ENCODE results near the gene RASA1.
A peak's percentile ranks its signal among the peaks of the same experiment; 100 is the strongest.

The RASA1 gene

DNA sequence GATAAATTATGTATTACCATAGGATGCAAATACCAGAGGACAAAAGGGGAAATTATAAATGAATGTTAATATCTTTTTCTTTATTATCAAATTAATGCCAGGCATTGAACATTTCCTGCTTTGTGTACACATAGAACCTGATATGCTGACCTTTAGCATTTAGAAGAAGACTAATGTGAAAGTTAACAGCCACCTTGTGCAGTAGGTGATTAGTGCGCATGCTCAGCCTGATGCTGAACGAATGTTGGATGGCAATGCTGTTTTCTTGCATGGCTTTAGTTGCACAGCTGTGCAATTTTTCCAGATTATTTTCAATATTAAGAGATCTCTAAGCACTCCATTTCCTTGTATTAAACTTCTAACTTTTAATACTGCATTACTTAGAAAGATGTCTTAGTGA, 99.6 kb downstream of the RASA1 start:
- DNase-seq = no peak

- no peak for DNase-seq
These were observed 100.9 kb downstream of the RASA1 start for GRCh38 chr5:87368601-87369000.

GRCh38 chr5:87369431-87369830, 101.7 kb downstream of the RASA1 start:
- no peak for DNase-seq

GRCh38 chr5:87372705-87373104, 105.0 kb downstream of the RASA1 start:
- no peak for DNase-seq

GRCh38 chr5:87382224-87382623, 114.5 kb downstream of the RASA1 start:
- DNase-seq = no peak

- no peak for DNase-seq
These were observed 115.5 kb downstream of the RASA1 start for GRCh38 chr5:87383216-87383615.

DNA sequence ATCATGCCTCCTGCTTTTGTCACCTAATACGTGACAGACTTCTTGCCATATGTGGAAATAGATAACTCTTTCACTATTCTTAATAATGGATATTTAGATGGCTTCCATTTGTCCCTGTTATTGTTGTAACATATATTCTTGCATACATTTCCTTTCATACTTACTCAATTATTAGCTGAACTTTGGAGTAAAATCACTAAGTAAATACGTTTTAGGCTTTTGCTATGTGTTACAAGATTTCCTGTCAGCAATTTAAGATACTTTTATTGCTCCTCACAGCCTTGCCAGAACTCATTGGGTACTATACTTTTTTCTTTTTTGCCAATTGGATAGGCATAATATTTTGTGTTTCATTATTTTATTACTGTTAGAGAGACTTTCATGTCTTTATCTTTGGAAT, 118.1 kb downstream of the RASA1 start:
- DNase-seq = no peak

DNA sequence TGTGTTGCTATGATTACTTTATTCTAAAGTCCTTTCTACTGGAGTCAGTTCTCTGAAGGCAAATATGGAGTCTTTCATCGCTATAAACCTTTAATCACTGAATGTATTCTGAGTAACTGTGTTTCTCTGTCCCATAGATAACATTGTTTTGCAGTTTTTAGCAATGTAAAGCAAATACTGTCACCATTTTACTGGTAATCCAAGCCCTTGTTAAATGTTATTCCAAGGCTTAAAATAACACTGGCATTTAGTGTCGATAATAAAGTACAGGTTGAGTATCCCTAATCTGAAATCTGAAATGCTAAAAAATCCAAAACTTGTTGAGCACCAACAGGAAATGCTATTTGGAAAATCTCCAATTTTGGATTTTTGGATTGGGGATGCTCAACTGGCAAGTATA, 120.4 kb downstream of the RASA1 start:
- no peak for DNase-seq

DNA sequence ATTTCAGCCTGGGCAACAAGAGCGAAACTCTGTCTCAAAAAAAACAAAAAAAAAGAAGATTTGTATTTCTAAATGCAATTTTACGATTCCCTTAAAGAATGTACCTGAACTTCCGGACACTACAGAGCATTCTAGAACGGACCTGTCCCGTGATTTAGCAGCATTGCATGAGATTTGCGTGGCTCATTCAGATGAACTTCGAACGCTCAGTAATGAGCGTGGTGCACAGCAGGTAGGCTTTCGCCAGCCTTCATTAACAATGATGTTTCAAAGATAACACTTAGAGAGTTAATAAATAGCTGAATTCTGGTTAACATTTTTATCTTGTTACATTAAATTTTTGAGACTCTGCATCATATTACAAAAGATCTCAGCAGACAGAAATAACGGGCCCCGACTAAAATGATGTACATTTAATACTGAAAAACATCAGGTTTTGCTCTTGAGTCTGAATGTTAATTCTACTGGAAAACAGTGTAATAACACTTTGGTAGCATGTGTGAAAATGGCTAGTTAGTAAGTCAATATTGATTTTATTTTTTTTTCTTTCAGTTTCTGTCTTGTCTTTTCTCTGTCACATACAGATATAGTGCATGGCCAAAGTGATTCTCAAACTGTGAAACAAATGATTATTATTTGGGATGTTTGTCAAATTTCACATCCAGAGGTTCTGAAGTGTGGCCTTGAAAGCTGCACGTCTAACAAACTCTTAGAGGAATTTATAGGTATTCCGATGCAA, 121.8 kb downstream of the RASA1 start:
- DNase-seq = no peak

- DNase-seq = no peak
These were observed 122.4 kb downstream of the RASA1 start for GRCh38 chr5:87390075-87390474.

- DNase-seq = no peak
These were observed 123.0 kb downstream of the RASA1 start for GRCh38 chr5:87390576-87391199.

DNA sequence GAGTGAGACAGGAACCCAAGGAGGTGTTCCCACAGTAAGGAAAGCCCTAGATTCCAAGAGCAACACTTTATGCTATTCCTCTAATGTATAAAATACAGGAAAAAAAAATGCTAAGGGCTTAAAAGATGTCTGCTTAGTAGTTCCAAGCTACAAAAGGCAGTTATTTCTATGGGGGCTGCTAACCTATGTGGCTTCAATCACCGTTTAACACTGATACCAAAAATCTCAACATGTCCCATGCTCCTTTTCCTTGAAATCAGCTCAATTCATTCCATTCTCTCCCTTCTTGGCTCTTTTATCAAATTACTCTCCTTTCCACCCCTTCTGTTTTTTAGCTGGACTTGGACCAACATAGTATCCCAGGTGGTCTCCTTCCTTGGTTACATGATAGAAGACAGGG, 124.5 kb downstream of the RASA1 start:
- no peak for DNase-seq

- no peak for DNase-seq
These were observed 125.1 kb downstream of the RASA1 start for GRCh38 chr5:87392801-87393200.

DNA sequence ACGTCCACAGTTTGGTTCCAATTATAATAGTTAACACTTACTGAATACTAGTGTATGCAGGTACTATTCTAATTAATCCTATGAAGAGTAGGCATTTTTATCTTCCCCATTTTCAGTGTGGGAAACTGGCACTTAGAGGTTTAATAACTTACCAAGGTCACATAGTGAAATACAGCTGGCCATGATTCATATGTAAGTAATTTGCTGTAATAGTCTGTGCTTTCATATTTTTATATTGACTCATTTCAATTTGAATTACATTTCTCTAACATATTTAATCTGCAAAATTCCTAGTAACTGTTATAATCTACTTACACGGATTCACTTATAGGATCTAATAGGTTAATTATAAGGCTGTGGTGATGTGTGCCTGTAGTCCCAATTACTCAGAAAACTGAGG, 125.6 kb downstream of the RASA1 start:
- no peak for DNase-seq

GRCh38 chr5:87394411-87395165, 126.9 kb downstream of the RASA1 start:
- no peak for DNase-seq

GRCh38 chr5:87398981-87399614, 131.4 kb downstream of the RASA1 start:
- no peak for DNase-seq

DNA sequence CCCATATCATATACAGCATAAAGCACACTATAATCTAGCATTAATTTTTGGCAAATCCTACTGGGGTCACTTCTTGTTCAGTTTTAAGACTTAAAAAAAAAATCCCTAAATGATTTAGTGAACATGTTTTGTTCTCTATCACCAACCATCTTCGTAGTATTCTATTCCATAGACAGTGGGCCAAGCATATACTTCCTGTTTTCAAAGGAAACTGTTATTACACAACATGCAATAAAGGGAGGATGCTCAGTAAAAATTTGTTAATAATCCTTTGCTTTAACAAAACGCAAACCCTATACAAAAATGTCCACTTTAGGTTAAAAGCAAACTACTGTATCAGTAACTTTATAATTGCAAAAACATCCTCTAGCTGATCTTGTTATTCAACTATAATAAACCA, 132.0 kb downstream of the RASA1 start:
- no peak for DNase-seq

- DNase-seq = peak; percentile 20
These were observed 132.7 kb downstream of the RASA1 start for GRCh38 chr5:87400305-87400899.

- DNase-seq = no peak
These were observed 133.9 kb downstream of the RASA1 start for GRCh38 chr5:87401626-87402025.

GRCh38 chr5:87403409-87403808, 135.7 kb downstream of the RASA1 start:
- DNase-seq = no peak

GRCh38 chr5:87403899-87404298, 136.2 kb downstream of the RASA1 start:
- DNase-seq = no peak

DNA sequence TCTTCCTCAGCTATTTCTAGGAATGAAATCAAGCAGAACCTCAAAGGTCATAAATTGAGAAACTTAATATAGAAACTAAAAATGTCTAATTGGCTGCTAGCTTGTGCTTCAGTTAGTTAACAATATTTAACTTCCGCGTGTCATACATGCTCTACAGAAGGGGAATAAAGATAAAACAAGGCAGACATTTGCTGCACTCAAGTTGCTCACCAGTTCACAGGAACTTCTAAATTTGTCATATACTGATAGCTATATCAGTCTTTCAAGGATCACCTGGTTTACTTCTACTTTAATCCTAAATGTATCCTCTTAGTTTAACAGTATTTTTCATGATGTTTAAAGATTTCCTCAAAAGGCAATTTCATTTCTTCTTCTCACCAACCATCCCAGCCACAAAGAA, 136.7 kb downstream of the RASA1 start:
- no peak for DNase-seq

DNA sequence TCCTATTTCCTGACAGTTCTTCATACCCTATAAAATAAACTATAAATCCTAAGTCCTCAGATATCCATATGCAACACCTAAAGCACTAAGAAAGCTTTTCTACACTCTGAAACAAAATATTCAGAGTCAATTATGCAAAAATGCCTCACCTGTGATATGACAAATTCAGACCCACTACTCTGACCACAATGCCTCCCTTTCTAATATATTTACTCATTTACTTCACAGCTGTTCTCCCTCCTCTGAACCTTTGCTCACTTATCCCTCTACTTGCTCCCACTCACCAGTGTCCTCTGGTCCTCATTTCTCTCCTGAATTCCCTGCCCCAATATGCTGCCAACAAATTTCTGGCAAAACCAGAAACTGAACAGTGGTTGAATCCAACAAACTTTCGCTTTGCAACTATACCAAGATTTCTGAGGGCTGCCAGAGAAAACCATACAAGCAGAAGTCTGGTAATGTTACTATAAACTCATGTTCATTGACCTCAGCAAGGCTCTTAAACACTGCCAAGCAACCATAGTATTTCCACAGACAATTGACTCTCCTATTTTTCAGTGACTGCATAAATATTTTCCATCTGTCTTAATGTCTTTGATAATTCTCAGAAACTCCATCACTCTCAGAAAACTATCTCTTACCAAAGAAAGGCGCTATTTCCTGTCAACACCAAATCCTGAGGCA, 137.9 kb downstream of the RASA1 start:
- DNase-seq = no peak
